Astrocyte of the hippocampus (primary cell): Measurements from ENCODE around the gene CFAP210.

Source experiments
- DNase-seq: peaks from one replicate; pipeline ENCODE4 v3.0.0; 2011; ENCODE audit warnings: low read depth, low spot score

The CFAP210 gene

DNA sequence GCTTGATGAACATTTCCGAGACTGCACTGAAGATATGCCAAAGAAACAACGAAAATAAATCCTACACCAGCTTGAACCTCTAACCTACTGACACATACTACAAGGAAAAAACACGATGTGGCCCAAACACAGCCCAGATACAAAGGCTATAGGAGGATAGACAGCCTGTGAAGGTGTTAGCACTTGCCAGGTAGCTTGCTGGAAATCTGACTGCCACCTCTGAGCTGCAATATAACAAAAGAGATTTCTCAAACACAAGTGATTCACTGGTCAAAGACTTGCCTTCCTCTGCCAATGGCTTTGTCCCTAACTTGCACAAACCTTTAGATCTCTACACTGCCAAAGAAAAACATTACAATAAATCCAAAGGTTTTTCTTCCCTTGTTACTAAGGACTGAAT lies 21.1 kb downstream of the CFAP210 start:
- DNase-seq: no peak

DNA sequence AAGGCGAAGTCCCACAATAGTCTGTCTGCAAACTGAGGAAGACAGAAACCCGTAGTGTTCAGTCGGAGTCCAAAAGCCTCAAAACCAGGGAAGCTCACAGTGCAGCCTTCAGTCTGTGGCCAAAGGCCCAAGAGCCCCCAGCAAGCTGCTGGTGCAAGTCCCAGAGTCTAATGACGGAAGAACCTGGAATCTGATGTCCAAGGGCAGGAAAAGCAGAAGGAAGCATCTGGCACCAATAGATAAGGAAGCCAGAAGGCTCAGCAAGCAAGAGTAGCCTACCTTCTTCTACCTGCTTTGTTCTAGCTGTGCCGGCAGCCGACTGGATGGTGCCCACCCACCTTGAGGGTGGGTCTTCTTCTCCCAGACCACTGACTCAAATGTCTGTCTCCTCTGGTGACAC lies 21.8 kb downstream of the CFAP210 start:
- no peak for DNase-seq

DNA sequence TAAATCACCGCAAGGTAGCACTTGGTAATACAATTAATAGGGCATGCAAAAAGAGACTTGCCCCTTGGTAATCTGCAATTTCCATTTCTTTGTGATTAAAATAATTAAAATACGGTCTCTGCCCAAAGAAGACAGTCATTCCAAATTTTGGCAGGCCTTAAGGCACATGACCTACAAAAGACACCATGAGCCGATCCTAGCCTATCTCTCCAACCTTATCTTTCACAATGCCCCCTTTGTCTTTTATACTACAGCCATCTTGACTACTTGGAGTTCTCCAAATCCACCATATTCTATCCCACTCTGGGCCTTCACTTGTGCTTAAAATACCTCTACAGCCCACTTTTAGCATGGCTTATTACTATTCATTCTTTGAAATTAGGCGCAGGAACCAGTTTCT lies 23.3 kb downstream of the CFAP210 start:
- DNase-seq: no peak

DNA sequence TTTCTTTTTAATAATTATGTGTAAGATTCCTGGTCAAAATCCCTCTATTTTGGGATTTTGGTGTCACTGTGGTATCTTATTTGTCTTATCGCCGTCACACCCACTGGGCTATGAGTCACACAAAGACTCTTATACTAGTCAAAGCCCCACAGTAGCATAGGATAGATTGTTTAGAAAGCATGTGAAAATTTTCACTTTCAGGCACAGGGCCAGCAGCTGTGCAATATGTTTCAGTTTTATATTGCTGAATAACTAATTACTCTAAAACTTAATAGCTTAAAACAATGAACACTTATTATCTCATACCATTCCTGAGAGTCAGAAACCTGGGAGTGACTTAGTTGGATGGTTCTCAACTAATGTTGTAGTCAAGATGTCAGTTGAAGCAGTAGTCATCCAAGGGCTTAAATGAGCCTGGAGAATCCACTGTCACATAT lies 24.0 kb downstream of the CFAP210 start:
- DNase-seq: peak; percentile 14

DNA sequence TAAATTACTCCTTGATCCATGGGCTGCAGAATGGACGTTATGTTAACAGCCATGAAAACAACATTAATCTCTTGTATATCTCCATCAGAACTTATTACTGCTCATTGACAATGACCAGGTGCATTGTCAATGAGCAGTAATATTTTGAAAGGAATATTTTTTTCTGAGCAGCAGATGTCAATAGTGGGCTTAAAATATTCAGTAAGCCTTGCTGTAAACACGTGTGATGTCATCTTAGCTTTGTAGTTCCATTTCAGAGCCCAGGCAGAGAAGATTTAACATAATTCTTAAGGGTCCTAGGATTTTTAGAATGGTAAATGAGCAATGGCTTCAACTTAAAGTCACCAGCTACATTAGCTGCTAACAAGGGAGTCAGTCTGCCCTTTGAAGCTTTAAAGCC lies 26.6 kb downstream of the CFAP210 start:
- DNase-seq: no peak

DNA sequence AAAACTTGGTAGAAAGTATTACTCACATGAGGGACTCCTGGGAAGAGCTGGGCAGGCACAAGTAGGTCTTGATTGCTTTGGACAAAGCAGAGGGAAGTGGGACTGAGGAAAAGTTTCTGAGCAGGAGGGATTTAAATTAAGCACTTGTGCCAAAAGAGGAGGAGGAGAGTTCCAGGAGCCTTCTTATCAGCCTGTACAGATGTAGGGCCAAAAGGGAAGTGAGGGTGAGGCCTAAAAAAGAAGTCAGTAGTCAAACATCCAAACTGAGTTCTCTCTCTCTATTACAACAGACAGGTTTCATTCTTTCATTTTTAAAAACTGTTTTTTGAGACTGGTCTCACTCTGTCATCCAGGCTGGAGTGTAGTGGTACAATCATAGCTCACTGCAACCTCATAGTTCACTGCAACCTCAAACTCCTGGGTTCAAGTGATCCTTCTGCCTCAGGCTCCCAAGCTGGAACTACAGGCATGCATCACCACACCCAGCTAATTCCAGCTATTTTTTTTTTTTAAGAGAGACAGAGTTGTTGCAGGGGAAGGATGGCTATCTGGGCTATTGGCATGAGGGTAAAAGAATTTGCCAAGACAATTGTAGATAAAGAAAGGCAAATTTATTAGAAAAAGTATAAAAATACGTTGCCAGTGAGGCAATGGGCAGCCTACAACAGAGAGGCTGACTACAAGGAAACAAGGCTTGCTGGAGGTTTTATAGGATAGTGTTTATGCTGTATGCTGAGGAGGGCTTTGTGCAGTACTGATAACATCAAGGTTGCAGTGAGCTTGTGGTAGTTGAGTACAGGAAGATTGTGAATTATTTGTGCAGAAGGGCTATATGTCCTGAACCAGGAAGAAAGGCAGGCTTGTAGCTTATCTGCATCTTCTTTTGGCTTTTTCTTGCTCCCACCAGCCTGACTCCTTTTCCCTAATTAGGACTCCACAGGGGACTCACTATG lies 29.0 kb downstream of the CFAP210 start:
- DNase-seq: no peak

DNA sequence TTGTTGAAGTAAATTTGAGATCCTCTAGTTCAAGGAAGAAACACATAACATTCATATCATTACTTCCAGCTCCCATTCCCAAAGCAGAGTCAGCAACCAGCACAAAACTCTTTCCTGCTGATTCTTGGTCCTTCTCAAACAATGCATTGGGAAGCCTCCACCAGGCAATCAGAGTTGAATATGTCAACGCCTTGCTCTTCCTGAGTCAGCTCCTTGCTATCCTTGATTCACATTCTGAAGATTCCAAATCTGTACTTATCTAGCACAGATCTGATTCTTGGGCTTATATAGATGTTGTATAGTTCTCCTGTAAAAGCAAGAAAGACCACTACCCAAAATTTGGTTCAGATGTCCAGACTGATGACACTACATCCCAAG lies 29.6 kb downstream of the CFAP210 start:
- DNase-seq: no peak

GRCh38 chr2:169663247-169663646 lies 31.0 kb downstream of the CFAP210 start:
- DNase-seq: no peak

GRCh38 chr2:169662744-169663143 lies 31.5 kb downstream of the CFAP210 start:
- no peak for DNase-seq

- DNase-seq: no peak
Observed at GRCh38 chr2:169661265-169661664, 32.9 kb downstream of the CFAP210 start.

- DNase-seq: no peak
Observed at GRCh38 chr2:169659320-169659719, 34.9 kb downstream of the CFAP210 start.

GRCh38 chr2:169658877-169659276 lies 35.3 kb downstream of the CFAP210 start:
- no peak for DNase-seq

DNA sequence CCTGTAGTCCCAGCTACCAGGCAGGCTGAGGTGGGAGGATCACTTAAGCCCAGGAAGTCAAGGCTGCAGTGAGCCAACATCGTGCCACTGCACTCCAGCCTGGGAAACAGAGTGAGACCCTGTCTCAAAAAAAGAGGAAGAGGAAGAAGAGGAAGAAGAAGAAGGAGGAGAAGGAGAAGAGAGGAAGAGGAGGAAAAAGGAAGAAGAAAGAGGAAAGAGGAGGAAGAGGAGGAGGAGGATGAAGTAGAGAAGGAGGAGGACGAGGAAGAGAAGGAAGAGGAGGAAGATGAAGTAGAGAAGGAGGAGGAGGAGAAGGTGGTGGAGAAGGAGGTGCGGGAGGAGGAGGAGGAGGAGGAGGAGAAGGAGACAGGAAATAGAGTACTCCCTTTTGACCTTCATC lies 38.0 kb downstream of the CFAP210 start:
- DNase-seq: no peak

DNA sequence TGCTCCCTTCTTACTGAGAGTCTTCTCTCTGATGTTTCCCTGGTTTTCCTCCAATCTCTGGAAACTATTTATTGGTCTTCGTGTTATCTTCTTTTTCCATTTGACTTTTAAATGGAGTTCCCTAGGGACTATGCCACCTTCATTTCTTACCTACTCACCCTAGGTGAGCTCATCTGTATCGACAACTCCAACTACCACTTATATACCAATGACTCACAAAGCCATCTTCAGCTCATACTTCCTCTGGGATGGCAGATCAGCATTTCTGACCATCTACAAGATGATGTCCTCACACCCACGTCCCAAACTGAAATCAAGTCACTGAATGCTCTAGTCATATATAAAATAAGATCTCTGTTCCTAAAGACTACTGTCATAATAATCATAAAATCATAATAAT lies 40.6 kb downstream of the CFAP210 start:
- no peak for DNase-seq

GRCh38 chr2:169649278-169649677 lies 44.9 kb downstream of the CFAP210 start:
- no peak for DNase-seq

GRCh38 chr2:169647496-169647895 lies 46.7 kb downstream of the CFAP210 start:
- DNase-seq: no peak

DNA sequence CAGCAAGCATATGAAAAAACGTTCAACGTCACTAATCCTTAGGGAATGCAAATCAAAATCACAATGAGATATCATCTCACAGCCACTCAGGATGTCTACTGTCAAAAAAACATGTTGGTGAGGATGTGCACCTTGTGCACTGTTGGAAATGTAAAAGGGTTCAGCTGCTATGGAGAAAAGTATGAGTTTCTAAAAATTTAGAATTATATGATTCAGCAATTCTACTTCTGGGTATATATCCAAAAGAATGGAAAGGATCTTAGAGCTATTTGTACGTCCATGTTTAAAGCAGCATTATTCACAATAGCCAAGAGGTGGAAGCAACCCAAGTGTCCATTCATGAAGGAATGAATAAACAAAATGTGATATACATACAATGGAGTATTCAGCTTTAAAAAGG lies 50.0 kb downstream of the CFAP210 start:
- no peak for DNase-seq

DNA sequence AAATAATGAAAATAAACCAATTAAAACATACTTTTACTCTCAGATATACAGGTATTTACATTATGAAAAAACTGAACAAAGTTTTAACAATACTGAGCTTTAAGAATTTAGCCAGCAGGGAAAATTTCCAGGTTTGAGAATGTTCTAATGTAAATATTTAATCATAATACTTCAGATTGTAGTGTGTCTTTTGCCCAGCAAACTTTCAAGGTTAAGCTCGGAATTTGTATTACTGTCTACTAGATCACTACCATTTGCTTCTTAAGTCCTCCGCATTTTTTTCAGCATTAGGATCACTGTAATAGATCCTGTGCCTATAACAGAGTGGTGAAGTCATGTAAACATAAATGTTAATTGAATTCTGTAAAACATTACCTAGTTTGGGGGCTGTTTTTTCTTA lies 52.7 kb downstream of the CFAP210 start:
- no peak for DNase-seq

DNA sequence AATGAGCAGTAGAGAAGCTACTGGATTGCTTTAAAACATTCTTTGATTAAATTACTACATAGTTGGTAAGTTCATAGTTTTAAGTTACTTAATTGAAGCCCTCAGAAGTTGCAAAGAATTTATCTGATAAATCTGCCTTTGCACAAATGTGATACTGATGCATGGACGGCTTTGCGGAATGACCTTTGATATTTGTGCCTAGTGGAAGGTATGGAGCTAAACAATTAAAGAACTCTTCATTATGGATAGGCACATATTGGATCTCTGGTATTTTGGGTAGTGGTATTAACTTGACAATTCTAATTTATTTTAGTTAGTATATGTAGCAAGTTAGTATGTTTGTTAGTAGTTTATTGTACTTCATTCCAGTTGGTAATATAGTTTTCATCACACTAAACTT lies 54.1 kb downstream of the CFAP210 start:
- no peak for DNase-seq

- DNase-seq: peak; percentile 29
Observed at GRCh38 chr2:169637620-169638019, 56.6 kb downstream of the CFAP210 start.

DNA sequence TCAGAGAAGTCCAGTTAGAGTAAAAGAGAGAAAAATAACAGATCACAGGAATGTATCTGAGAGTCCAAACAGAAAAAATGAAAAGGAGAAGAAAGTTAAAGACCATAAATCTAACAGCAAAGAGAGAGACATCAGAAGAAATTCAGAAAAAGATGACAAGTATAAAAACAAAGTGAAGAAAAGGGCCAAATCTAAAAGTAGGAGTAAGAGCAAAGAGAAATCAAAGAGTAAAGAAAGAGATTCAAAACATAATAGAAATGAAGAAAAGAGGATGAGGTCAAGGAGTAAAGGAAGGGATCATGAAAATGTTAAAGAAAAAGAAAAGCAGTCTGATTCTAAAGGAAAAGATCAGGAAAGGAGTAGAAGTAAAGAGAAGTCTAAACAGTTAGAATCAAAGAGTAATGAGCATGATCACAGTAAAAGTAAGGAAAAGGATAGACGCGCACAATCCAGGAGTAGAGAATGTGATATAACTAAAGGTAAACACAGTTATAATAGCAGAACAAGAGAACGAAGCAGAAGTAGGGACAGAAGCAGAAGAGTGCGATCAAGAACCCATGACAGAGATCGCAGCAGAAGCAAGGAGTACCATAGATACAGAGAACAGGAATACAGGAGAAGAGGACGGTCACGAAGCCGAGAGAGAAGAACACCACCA lies 57.6 kb downstream of the CFAP210 start:
- DNase-seq: no peak

DNA sequence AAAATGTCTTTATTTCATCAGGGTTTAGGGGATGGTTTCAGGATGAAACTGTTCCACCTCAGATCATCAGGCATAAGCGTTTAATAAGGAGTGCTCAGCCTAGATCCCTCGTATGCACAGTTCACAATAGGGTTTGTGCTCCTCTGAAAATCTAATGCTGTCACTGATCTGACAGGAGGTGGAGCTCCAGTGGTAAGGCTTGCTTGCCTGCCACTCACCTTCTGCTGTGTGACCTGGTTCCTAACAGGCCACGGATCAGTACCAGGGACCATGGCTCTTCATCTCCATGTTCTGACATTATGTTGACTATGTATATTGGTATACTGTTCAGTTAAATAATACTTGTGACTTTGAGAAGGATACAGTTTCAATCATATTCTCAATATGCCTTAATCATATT lies 68.4 kb downstream of the CFAP210 start:
- no peak for DNase-seq

DNA sequence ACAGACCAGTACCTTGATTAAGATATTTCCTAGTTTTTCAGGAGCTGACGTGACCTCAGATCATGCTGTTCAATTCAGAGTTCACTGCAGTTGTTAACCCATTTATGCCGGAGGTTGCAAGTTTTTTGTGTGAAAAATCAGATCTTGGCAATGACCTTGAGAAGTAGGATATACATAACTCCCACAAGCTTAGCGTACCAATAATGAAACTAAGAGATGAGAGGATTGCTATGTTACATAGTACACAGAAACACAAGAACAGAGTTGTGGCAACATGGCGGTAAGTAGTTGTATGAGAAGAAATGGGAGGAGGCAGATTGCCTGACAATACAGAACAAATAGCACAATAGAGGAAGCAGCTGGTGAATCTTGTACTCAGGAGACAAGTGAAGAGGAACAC lies 71.0 kb downstream of the CFAP210 start:
- no peak for DNase-seq
